Upper lobe of left lung (tissue), 4 donors: ENCODE results near the gene ATXN1.

Experiments used
- POLR2A ChIP-seq, 4 donors: fragments of 450-650 bp; IDR thresholded peaks; one replicate each; pipeline ENCODE4 v1.5.1; 2016 to 2017; ENCODE audit warnings: antibody characterized with exemption in 4 of 4, mild to moderate bottlenecking in 2 of 4
- TF ChIP-seq, protein P1 (sequence below), 6 experiments: fragments of 450-650 bp in 4 of 6; fragments of 200-600 bp in 2 of 6; sonication (generic) in 2 of 6; IDR thresholded peaks; one replicate each; pipeline ENCODE4 v1.5.1; 2016 to 2019; ENCODE audit warnings: antibody characterized with exemption in 6 of 6

GRCh38 chr6:16736856-16737775, 24.1 kb downstream of the ATXN1 start:
- TF ChIP-seq, protein P1, sequence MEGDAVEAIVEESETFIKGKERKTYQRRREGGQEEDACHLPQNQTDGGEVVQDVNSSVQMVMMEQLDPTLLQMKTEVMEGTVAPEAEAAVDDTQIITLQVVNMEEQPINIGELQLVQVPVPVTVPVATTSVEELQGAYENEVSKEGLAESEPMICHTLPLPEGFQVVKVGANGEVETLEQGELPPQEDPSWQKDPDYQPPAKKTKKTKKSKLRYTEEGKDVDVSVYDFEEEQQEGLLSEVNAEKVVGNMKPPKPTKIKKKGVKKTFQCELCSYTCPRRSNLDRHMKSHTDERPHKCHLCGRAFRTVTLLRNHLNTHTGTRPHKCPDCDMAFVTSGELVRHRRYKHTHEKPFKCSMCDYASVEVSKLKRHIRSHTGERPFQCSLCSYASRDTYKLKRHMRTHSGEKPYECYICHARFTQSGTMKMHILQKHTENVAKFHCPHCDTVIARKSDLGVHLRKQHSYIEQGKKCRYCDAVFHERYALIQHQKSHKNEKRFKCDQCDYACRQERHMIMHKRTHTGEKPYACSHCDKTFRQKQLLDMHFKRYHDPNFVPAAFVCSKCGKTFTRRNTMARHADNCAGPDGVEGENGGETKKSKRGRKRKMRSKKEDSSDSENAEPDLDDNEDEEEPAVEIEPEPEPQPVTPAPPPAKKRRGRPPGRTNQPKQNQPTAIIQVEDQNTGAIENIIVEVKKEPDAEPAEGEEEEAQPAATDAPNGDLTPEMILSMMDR (IDR thresholded peaks at IDR 0.05): no peak
- no peak for TF ChIP-seq POLR2A (IDR thresholded peaks at IDR 0.05)
